ENCODE measurements around the gene HS3ST3B1.

Gene HS3ST3B1

GRCh38 chr17:14304222-14304772 lies 3.4 kb downstream of the HS3ST3B1 start:
- H3K27ac ChIP-seq = no peak overlapping the region
- TF ChIP-seq CTCF (conservative IDR thresholded peaks at IDR 0.05) = no peak

DNA sequence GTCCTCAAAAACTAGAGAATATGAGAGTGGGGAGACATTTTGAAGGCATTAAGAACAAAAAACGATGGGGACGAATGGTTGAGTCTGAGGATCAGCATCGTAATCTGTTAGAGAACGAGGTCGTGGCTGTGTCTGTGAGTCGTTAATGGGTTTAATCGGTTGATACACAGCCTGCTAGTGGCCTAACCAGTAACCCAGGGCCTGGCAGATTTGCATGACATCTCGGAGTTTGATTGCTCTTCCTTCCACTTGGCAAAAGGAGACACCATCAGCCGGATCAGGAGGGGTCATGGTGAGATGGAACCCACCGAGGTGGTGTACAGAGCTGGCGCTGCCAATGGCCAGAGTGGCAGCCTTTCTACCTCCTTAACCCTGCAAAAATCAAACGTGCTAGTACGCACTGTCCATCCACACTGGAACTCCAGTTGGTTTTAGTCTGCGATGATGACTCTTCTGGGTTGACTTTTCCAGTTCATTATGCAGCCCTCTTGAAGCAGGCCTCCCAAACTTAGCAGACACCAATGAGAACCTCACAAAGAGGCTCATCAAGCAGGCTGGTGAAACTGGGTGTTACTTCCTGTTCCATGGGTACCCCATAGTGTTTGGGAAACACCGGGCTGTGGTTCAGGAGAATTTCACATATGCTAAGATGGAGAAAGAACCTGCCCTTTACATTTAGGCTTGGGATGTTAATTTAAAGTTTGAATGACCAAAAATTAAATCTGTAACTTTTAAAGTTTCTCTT lies 4.1 kb downstream of the HS3ST3B1 start:
- no peak overlapping the region for H3K27ac ChIP-seq
- no peak for TF ChIP-seq CTCF (conservative IDR thresholded peaks at IDR 0.05)

GRCh38 chr17:14305785-14306496 lies 5.1 kb downstream of the HS3ST3B1 start:
- H3K27ac ChIP-seq = no peak overlapping the region
- TF ChIP-seq CTCF (conservative IDR thresholded peaks at IDR 0.05) = no peak

DNA sequence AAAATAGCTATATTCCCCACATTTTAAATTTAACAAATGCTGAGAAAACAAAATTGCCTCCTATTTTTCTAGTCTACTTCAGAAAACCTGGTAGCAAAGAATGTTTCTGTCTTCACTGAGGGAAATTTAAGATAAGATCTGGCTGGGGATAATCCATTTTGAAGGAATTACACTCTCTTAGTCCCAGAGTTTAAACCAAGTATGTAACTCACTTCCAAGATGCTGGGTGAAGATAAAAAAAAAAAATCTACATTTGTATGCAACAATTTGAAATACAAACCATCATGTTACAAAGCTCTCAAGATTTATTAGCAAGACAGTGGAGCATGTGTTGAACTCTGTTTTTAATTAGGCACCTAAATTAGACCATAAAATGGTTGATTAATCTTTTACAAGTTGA lies 5.7 kb downstream of the HS3ST3B1 start:
- TF ChIP-seq CTCF (conservative IDR thresholded peaks at IDR 0.05) = no peak
- H3K27ac ChIP-seq = no peak overlapping the region

DNA sequence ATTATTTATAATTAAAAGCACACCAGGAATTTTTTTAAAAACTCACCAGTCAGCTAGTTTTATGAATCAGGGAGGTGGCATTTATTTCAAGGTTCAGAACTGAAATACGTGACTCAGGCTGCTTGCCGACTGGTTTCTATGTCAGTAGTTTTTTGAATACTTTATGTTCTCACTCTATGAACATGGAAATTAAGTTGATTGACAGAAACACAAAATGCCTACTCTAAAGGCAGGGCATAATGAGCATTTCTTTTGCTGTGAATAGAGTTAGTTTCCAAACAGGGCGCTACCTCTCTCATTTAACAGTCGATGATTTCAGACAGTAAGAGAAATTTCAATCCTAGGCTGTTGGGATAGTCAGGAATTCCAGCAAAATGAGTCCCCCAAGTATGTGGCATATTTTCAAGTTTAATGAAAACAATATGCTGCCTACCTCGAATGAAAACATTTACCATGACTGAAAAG lies 6.7 kb downstream of the HS3ST3B1 start:
- H3K27ac ChIP-seq = no peak overlapping the region
- no peak for TF ChIP-seq CTCF (conservative IDR thresholded peaks at IDR 0.05)

- no peak for TF ChIP-seq CTCF (conservative IDR thresholded peaks at IDR 0.05)
- H3K27ac ChIP-seq = no peak overlapping the region; the same call in 1 of the 2 replicates
Measured at GRCh38 chr17:14308636-14308964, 7.7 kb downstream of the HS3ST3B1 start.
